ENCODE results near the gene UGCG.
"Not testable (repeated sequence)": the region's sequence is repeated elsewhere in the genome, so short reads cannot be mapped to it uniquely, and the experiment has no call there.

The UGCG gene

DNA sequence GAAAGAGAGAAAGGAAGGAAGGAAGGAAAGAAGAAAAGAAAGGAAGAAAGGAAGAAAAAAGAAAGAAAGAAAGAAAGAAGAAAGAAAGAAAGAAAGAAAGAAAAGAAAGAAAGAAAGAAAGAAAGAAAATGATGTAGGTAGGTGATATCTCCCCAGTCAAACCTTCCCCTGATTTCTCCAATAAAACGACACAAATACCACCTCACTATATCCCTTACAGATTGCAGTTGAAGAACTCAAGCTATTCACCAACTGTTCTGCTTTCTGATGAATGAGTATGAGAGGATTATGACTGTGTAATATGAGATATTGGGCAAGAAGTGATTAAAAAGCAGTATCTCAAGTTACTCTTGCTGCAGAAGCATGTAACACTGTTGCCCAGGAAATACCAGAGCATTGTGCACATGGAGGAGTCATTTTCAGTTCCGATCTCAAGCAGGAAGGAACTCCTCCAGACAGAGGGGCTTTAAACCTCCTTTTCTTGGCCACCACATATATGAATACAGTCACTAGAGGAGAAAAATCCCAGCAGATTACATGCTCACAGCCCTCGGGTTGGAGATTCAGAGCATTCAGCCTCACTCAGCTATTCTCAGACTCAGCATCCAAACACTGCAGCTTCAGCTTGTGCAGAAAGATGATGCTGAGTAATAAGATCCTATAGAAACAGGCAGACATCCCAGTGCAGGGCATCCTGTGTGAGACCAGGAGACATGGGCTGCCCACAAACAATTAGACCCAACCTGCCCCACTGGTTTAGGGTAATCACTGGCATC, 61.4 kb downstream of the UGCG start:
- no peak for DNase-seq

DNA sequence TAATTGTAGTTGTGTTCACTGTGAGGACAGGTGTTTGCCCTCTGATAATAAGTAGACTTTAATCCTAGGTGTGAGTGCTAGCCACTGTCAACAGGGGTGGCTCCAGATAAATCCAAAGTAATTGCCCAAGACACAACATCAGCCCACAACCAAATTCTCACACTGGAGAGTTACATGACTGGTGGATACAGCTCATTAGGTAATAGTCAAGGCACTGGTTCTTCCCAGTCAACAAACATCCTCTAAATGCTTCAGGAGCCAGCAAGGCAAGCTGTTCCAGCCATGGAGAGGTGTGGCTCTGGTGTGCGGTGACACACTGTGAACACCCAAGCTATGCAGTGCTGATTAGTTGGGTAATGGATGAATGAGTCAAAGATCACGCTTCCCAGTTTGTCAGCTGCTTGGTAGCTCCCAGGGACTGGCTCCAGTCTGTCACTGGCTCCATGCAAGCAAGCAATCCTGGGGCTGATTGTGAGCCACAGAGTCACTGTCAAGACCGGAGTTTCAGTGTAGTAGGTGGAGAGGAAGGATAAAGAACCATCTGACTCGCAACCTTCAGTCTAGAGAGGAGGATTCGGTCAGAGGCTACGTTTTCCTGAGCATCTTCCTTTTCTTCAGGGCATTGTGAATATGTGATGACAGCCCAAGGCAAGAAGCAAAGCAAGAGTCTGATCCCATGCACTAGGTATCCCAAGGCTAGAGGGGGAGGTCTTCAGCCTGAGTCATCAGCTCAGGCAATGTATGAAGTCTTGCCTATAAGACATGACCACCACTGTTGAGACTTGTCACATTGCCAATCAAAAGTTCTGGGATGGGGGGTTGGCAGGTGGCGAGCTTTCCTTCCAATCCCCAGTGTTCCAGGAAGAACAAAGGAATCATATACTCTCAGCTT, 63.1 kb downstream of the UGCG start:
- no peak for DNase-seq

- not testable (repeated sequence) for DNase-seq
Measured at GRCh38 chr9:111960485-111960884, 63.9 kb downstream of the UGCG start.

GRCh38 chr9:111961009-111961408, 64.4 kb downstream of the UGCG start:
- DNase-seq = no peak

DNA sequence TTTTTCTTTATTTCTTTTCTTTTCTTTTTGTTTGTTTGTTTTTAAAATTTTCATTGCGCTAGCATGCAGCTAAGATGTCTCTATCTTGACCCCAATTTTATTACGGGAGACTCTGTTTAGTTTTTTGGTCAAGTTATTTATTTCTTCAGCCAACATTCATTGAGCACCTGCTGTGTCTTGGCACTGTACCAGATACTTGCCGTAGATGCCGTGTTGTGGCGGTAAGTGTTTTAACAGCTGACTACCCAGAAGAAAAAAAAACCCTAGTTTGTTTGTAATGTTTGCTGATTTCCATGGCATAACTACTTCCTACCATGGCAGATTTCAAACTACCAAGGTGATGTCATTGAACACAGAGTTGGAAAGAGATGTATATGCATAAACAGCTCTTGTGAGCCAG, 65.0 kb downstream of the UGCG start:
- DNase-seq = no peak

DNA sequence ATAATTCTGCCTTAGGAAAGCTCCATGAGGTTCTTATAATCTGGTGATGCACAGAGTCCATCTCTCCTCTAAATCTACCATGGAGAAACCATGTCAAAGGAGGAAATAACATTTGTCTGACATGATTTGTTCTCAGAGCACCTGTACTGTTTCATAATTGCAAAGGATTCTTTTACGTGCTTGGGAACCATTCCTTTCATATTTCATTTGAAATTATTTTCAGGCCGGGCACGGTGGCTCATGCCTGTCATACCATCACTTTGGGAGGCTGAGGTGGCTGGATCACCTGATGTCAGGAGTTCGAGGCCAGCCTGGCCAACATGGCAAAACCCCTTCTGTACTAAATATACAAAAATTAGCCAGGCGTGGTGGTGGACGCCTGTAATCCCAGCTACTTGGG, 65.4 kb downstream of the UGCG start:
- no peak for DNase-seq

DNA sequence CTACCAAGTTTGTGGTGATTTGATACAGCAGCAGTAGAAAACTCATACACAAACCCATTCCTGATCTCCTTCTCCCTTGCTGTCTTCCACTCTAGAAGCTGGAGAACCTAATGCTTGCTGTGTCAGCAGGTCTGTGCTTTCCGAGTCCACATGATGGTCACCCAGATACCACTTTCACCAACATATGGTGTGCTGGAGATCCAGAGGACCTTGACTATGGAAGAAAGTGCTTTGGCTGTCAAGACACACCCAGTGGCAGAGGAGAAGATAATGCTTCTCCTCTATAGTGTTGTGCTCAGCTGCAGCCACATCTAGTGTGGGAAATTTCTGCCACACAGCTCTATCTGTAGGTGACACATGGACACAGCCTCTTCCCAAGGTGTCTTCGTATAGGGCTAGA, 67.4 kb downstream of the UGCG start:
- no peak for DNase-seq

DNA sequence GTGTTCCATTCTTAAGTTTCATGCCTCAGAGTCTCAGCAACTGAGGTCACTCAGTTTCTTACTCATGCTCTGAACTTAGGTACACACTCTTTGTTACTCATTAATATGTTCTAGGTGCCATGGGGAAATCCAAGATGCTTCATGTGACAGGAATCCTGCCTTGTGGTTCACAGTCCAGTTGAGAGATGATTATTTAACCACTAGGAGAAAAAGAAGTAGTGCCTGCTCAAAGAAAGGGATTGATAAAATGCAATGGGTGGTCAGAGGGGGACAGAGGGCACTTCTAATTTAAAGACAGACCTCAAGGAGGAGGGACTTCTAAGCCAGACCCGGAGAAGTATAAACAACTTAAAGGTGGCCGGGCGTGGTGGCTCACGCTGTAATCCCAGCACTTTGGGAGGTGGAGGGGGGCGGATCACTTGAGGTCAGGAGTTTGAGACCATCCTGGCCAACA, 69.0 kb downstream of the UGCG start:
- no peak for DNase-seq

DNA sequence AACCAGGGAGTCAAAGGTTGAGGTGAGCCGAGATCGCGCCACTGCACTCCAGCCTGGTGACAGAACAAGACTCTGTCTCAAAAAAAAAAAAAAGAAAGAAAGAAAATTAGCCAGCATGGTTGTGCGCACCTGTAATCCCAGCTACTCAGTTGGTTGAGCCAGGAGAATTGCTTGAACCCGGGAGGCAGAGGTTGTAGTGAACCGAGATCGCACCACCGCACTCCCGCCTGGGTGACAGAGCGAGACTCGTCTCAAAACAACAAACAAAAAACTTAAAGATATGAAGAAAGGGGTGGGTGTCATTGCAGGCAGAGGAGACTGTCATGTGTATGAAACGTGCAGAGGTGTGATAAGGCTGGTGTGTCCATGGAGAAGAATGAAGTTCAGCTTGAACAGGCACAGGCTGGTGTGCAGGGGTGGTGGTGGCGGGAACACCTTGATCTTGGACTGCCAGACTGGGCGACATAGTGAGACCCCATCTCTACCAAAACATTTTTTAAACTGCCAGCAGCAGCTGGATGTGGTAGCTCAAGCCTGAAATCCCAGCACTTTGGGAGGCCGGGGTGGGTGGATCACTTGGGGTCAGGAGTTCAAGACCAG, 69.6 kb downstream of the UGCG start:
- DNase-seq = no peak

- no peak for DNase-seq
Measured at GRCh38 chr9:111966861-111967291, 70.3 kb downstream of the UGCG start.

DNA sequence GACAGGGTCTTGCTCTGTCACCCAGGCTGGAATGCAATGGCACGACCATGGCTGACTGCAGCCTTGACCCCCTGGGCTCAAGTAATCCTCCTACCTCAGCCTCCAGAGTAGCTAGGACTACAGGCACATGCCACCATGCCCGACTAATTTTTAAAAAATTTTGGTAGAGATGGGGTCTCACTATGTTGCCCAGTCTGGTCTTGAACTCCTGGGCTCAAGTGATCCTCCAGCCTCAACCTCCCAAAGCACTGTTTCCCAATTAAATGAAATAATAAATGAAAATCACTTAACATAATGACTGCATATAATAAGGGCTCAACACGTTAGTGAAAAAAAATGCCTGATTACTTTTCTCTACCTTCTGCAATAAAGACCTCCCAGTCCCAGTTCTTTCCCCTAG, 71.0 kb downstream of the UGCG start:
- DNase-seq = no peak

GRCh38 chr9:111969061-111969460, 72.4 kb downstream of the UGCG start:
- DNase-seq = no peak

DNA sequence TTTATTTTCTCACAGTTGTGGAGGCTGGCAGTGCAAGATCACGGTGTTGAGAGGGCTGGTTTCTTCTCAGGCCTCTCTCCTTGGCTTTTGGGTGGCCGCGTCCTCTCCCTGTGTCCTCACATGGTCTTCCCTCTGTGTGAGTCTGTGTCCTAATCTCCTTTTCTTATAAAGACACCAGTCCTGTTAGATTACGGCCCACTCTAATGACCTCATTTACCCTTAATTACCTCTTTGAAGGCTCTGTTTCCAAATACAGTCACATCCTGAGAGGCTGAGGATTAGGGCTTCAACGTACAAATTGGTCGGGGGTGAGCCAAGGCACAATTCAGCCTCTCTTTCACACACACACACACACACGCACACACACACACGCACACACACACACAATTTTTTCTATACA, 73.0 kb downstream of the UGCG start:
- DNase-seq = no peak

DNA sequence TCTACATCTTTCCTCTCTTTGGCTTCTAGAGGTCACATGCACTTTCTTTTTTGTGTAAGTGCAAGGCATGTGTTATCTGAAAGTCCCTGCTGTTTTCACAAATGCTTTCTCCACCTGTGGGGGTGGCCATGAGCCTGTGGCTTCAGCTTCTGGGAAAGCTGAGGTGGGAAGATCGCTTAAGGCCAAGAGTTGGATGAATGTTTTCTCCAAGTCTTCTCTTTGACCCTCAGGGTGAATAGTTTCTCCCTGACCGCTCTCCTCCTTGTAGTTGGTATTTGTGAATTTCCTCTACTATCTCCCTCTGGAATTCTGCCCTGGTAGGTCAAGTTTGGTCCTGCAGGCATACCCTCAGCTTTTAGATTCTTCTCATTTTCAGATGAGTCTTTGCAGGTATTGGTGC, 74.2 kb downstream of the UGCG start:
- no peak for DNase-seq

DNA sequence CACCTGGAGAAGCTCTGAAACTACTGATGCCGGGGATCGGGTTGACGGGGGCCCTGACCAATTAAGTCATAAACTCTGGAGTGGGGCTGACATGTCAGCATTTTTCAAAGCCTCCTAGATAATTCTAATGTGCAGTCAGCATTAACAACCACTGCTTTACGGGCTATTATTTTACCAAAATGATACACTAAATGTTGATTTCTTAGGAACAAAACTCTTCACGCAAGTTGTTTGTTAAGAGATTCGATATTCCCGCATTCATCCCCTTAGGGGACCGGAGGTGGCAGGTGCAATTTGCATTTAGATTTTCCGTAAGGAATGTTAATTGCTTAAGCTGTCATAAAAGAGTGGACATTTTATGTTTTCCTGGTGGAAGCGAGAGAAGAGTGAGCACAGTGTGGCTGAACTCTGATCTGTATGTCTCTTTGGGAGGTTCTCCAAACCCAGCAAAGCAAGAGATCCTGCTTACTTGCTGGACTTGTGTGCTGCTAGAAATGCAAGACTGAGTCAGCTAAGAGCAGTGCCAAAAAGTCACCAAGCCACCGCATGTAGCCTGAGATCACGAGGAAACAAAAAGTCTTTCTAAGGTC, 77.6 kb downstream of the UGCG start:
- no peak for DNase-seq

- peak; percentile 52 for DNase-seq
Measured at GRCh38 chr9:111975709-111976108, 79.1 kb downstream of the UGCG start.

- no peak for DNase-seq
Measured at GRCh38 chr9:111978616-111979015, 82.0 kb downstream of the UGCG start.

GRCh38 chr9:111979561-111979960, 82.9 kb downstream of the UGCG start:
- no peak for DNase-seq

DNA sequence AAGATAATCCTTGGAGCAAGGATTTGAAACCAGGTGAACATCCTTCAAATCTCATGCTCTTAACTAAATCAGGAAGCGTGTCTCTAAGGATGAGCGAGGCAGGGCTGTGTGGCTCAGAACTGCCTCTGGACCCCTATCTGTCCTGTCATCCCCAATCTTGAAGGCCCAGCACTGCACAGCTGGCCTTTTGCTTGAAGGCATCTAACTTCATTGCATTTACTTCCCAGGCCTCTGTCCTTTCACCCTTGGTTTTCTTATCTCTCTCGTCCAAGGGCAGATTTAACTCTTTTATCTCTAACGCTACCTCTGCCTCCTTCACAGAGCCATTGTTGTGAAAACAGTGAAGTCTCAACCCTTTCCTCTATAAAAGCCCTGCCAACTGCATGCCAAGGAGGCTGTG, 83.8 kb downstream of the UGCG start:
- peak; percentile 50 for DNase-seq

DNA sequence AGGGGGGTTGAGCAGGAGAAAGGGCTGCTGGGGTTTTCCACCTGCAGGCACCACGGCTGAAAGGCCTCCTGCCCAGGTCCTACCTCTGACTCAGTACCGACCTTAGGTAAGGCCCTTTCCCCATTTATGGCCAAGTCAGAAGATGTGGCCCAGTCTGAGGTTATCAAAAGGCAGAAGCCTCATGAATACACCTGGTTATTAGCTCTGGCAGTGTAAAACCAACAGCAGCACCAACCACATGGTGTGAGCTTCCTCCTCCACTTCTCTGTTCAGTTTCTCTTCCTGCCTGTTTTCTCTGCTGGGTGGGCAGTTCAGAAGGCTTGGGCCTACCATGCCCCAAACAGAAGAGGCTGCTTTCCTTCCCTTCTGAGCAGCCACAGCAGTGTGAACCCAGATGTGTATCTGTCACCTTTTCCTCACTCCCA, 86.9 kb downstream of the UGCG start:
- no peak for DNase-seq

DNA sequence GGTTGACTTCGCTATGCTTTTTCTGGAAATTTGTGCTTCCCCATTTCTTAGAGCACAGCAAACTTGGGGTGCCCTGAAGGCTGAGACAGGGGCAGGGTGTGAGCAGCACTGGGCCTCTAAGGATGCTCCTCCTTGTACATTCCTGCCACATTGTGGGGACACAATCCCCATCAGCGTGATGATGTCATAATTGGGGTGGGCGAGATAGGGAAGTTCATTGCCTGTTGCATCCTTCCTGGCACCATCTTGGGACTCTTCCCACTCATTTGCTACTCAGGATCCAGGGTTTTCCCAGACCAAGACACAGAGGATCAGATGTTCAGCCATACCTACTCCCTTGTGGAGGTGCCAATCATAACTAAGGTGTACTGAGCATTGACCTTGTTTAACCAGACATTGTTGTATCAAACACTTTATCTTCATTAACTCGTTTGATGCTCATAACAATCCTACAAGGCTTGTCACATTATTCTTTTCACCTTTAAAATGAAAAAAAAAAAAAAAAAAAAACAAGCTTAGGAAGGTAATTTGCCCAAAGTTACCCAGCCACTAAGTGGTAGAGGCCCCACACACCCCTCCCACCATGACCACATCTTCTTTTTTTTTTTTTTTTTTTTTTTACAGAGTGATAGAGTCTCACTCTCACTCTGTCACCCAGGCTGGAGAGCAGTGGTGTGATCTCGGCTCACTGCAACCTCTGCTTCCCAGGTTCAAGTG, 87.6 kb downstream of the UGCG start:
- no peak for DNase-seq
